Vagina (tissue), 2 donors: Measurements from ENCODE around the gene GMEB1. TPM values are rescaled to one million over a fixed set of nuclear protein-coding genes. Genes with fewer than 3 reads are reported as not detected.

ENCODE experiments used
- DNase-seq, 2 donors: peaks; one replicate each; pipeline ENCODE4 v3.0.0-alpha.2; 2017; ENCODE audit errors: extremely low spot score in 2 of 2
- H3K27ac ChIP-seq: fragments of 200-600 bp; sonication (generic); one replicate; pipeline ENCODE4 v1.5.1; 2019
- H3K27me3 ChIP-seq: fragments of 200-600 bp; sonication (generic); one replicate; pipeline ENCODE4 v1.5.1; 2019
- H3K36me3 ChIP-seq, 2 donors: fragments of 200-600 bp; sonication (generic); one replicate each; pipeline ENCODE4 v1.5.1; 2017 to 2019
- H3K4me1 ChIP-seq: fragments of 200-600 bp; sonication (generic); one replicate; pipeline ENCODE4 v1.5.1; 2019
- H3K4me3 ChIP-seq, 2 donors: fragments of 200-600 bp; sonication (generic); 1 replicate in 1 of 2; 2 replicates in 1 of 2; pipeline ENCODE4 v1.5.1; 2016 to 2019
- H3K9me3 ChIP-seq: fragments of 200-600 bp; sonication (generic); one replicate; pipeline ENCODE4 v1.5.1; 2019
- CTCF ChIP-seq, 3 experiments: fragments of 450-650 bp in 2 of 3; fragments of 200-600 bp in 1 of 3; sonication (generic) in 1 of 3; IDR thresholded peaks; one replicate each; pipeline ENCODE4 v1.5.1; 2017 to 2019; ENCODE audit warnings: antibody characterized with exemption in 3 of 3, mild to moderate bottlenecking in 2 of 3, moderate library complexity in 2 of 3
- intact Hi-C: fragments of 100-400 bp; cut with DNase I; formaldehyde crosslinking; loops from one replicate; pipeline ENCODE4 v1.15.1; 2023
- small RNA-seq: library from RNA; depleted of rRNA; stranded (forward); fragments of <200 nt; gene quantifications from one replicate; pipeline ENCODE3, GENCODE V24; 2016
- total RNA-seq: library from RNA; depleted of rRNA; stranded (reverse); fragments of >200 nt; gene quantifications from one replicate; pipeline ENCODE4 v1.2.3, GENCODE V29; 2016

Gene GMEB1
- total RNA-seq, 1 donor from 2014 or later: 11.0 TPM

DNA sequence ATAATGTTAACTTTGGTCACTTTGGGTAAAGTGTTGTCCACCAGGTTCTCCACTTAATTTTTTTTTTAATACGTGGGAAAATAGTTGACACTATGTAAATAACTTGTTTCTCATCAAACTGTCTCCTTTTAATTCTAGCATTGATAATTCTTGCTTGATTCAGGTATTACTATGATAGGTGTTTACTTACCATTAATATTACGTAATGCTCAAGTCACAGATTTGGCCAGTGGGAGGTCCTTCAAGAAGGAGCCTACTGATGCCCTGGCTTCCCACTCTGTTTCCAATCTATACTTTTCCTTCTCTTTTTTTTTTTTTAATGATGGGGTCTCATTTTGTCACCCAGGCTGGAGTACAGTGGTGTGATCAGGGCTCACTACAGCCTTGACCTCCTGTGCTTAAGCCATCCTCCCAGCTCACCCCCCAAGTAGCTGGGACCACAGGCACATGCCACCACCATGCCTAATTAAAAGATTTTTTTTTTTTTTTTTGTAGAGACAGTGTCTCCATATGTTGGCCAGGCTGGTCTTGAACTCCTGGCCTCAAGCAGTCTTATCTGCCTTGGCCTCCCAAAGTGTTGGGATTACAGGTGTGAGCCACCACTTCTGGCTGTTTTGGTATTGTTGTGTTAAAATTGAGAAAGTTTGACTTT, 98.1 kb downstream of the GMEB1 start:
- Histone ChIP-seq H3K27me3 (no peaks in the 10 kb centered on the region), H3K36me3 (no peaks in the 10 kb centered on the region), H3K27ac (no peak overlapping the region), H3K4me1 (peaks cover 19% of the 10 kb centered on the region), H3K9me3 (no peaks in the 10 kb centered on the region), H3K4me3 (no peak overlapping the region)
- intact Hi-C loops: no loop called here
- no peak for TF ChIP-seq CTCF (IDR thresholded peaks at IDR 0.05)
- DNase-seq: no peak

Small RNA genes lying within 50 kb of the gene (small RNA-seq; reads per million reads assigned to genes)
- not detected for gene RF00422
- gene RNU11: not detected

Other genes with a start within 250 kb of the GMEB1 start
- 23.8 TPM for gene RCC1, start 162.7 kb upstream of the GMEB1 start, total RNA-seq
- gene TRNAU1AP, start 115.7 kb upstream of the GMEB1 start, total RNA-seq: 14.0 TPM
- 2.5 TPM for gene RAB42, start 76.5 kb upstream of the GMEB1 start, total RNA-seq
- gene TAF12, start 25.7 kb upstream of the GMEB1 start, total RNA-seq: 14.2 TPM
- gene RNU11, start 20.2 kb upstream of the GMEB1 start, total RNA-seq: not detected
- 61.9 TPM for gene YTHDF2, start 68.2 kb downstream of the GMEB1 start, total RNA-seq
- gene OPRD1, start 143.4 kb downstream of the GMEB1 start, total RNA-seq: 2.2 TPM
- 39.8 TPM for gene EPB41, start 245.8 kb downstream of the GMEB1 start, total RNA-seq